Peyer's patch (tissue), 4 donors: ENCODE data around the gene MLST8. TPM values are rescaled to one million over a fixed set of nuclear protein-coding genes. Genes with fewer than 3 reads are reported as not detected.

ENCODE experiments used
- DNase-seq, 3 donors: peaks; one replicate each; pipeline ENCODE4 v3.0.0-alpha.2; 2017 to 2019
- H3K27ac ChIP-seq, 4 donors: fragments of 200-600 bp; sonication (generic); one replicate each; pipeline ENCODE4 v1.5.1; 2016 to 2019
- H3K27me3 ChIP-seq, 2 donors: fragments of 200-600 bp; sonication (generic); one replicate each; pipeline ENCODE4 v1.5.1; 2019
- H3K36me3 ChIP-seq, 3 donors: fragments of 200-600 bp; sonication (generic); one replicate each; pipeline ENCODE4 v1.5.1; 2016 to 2019
- H3K4me1 ChIP-seq, 4 donors: fragments of 200-600 bp; sonication (generic); one replicate each; pipeline ENCODE4 v1.5.1; 2016 to 2019
- H3K4me3 ChIP-seq, 4 donors: fragments of 200-600 bp; sonication (generic); 1 replicate in 3 of 4; 2 replicates in 1 of 4; pipeline ENCODE4 v1.5.1; 2016 to 2019; ENCODE audit warnings: mild to moderate bottlenecking in 1 of 4
- H3K9me3 ChIP-seq, 4 donors: fragments of 200-600 bp; sonication (generic); one replicate each; pipeline ENCODE4 v1.5.1; 2016 to 2019; ENCODE audit warnings: mild to moderate bottlenecking in 1 of 4
- CTCF ChIP-seq, 6 experiments: fragments of 450-650 bp in 4 of 6; fragments of 200-600 bp in 2 of 6; sonication (generic) in 1 of 6; IDR thresholded peaks; one replicate each; pipeline ENCODE4 v1.5.1; 2017 to 2019; ENCODE audit warnings: antibody characterized with exemption in 6 of 6, mild to moderate bottlenecking in 3 of 6, moderate library complexity in 1 of 6
- POLR2A ChIP-seq, 2 donors: fragments of 450-650 bp; IDR thresholded peaks; one replicate each; pipeline ENCODE4 v1.5.1; 2017; ENCODE audit warnings: antibody characterized with exemption in 2 of 2, mild to moderate bottlenecking in 2 of 2, moderate library complexity in 2 of 2
- total RNA-seq, 4 donors: library from RNA; depleted of rRNA; stranded (reverse); fragments of >200 nt; gene quantifications; one replicate each; pipeline ENCODE4 v1.1.0, GENCODE V29; 2016

Gene MLST8
- total RNA-seq, 4 donors from 2014 or later: 45.7 to 95.7 (median 69.4) TPM

GRCh38 chr16:2211923-2212347, 6.7 kb downstream of the MLST8 start:
- Histone ChIP-seq H3K9me3 (no peaks in the 10 kb centered on the region), H3K36me3 (peaks cover 0 to 31% (median 0%) of the 10 kb centered on the region in 3 donors), H3K27ac (peak overlapping the region in 2 of 4 donors; percentile 30 to 87), H3K4me3 (no peak overlapping the region), H3K27me3 (no peaks in the 10 kb centered on the region), H3K4me1 (peaks cover 0 to 21% (median 4%) of the 10 kb centered on the region in 4 donors)
- TF ChIP-seq POLR2A (IDR thresholded peaks at IDR 0.05): no peak
- DNase-seq: no peak

GRCh38 chr16:2212362-2213324, 7.4 kb downstream of the MLST8 start:
- Histone ChIP-seq H3K27me3 (no peaks in the 10 kb centered on the region), H3K4me3 (peak overlapping the region in 2 of 4 donors; percentile 75 to 87), H3K4me1 (peaks cover 0 to 20% (median 3%) of the 10 kb centered on the region in 4 donors), H3K36me3 (peaks cover 0 to 24% (median 0%) of the 10 kb centered on the region in 3 donors), H3K9me3 (no peaks in the 10 kb centered on the region), H3K27ac (peak overlapping the region in 2 of 4 donors; percentile 30 to 87)
- DNase-seq: no peak
- peak; percentile 27 to 63 for TF ChIP-seq POLR2A (IDR thresholded peaks at IDR 0.05)
- no peak for TF ChIP-seq CTCF (IDR thresholded peaks at IDR 0.05)

- Histone ChIP-seq H3K27me3 (no peaks in the 10 kb centered on the region), H3K4me1 (peaks cover 0 to 20% (median 3%) of the 10 kb centered on the region in 4 donors), H3K9me3 (no peaks in the 10 kb centered on the region), H3K36me3 (peaks cover 0 to 10% (median 0%) of the 10 kb centered on the region in 3 donors), H3K4me3 (peak overlapping the region; percentile 75 to 93 (median 82)), H3K27ac (peak overlapping the region; percentile 83 to 87 (median 86))
- no peak for DNase-seq
- TF ChIP-seq POLR2A (IDR thresholded peaks at IDR 0.05): peak in 1 of 2 donors; percentile 38
- no peak for TF ChIP-seq CTCF (IDR thresholded peaks at IDR 0.05)
Observed at GRCh38 chr16:2213817-2214718, 8.8 kb downstream of the MLST8 start.

GRCh38 chr16:2214719-2214968, 9.4 kb downstream of the MLST8 start, which contains the start of gene PGP:
PGP (minus strand) TSS chr16:2214840; CDS start chr16:2214777, 63 bp downstream.
- Histone ChIP-seq H3K9me3 (no peaks in the 10 kb centered on the region), H3K27me3 (no peaks in the 10 kb centered on the region)
- no peak for TF ChIP-seq POLR2A (IDR thresholded peaks at IDR 0.05)
- peak in 1 of 6 experiments; percentile 8 for TF ChIP-seq CTCF (IDR thresholded peaks at IDR 0.05)

GRCh38 chr16:2216330-2216729, 11.1 kb downstream of the MLST8 start:
- no peak for DNase-seq
- no peak for TF ChIP-seq CTCF (IDR thresholded peaks at IDR 0.05)
- peaks cover 0 to 20% (median 3%) of the 10 kb centered on the region in 4 donors for H3K4me1 ChIP-seq
- no peaks in the 10 kb centered on the region for H3K36me3 ChIP-seq
- no peaks in the 10 kb centered on the region for H3K9me3 ChIP-seq
- H3K27ac ChIP-seq: no peak overlapping the region
- no peak overlapping the region for H3K4me3 ChIP-seq
- H3K27me3 ChIP-seq: no peaks in the 10 kb centered on the region

More at GRCh38 chr16:2214719-2214968, 9.4 kb downstream of the MLST8 start, which contains the start of gene PGP:
- peak within 1 kb of the TSS; percentile 75 to 93 (median 82) for H3K4me3 ChIP-seq
- no peak for DNase-seq
- H3K4me1 ChIP-seq: peaks cover 0 to 20% (median 3%) of the 10 kb centered on the region in 4 donors
- peaks cover 0 to 4% (median 0%) of the 10 kb centered on the region in 3 donors for H3K36me3 ChIP-seq
- H3K27ac ChIP-seq: peak within 1 kb of the TSS; percentile 84 to 94 (median 91)
